ENCODE results near the gene PAQR9. TPM values are rescaled to one million over a fixed set of nuclear protein-coding genes. Genes with fewer than 3 reads are reported as not detected.

PAQR9 gene
- total RNA-seq, 1 donor from 2014 or later, result not detected

- ATAC-seq, result peak; percentile 47
Measured at GRCh38 chr3:142947799-142948575, 15.5 kb downstream of the PAQR9 start.

GRCh38 chr3:142947352-142947751, 16.1 kb downstream of the PAQR9 start:
- ATAC-seq, result peak; percentile 23

- ATAC-seq, result no peak
Measured at GRCh38 chr3:142946861-142947260, 16.6 kb downstream of the PAQR9 start.

GRCh38 chr3:142945023-142945422, 18.5 kb downstream of the PAQR9 start:
- ATAC-seq, result no peak

- no peak for ATAC-seq
Measured at GRCh38 chr3:142944342-142944741, 19.1 kb downstream of the PAQR9 start.

- peak; percentile 65 for ATAC-seq
Measured at GRCh38 chr3:142943870-142944269, 19.6 kb downstream of the PAQR9 start.

- no peak for ATAC-seq
Measured at GRCh38 chr3:142943349-142943748, 20.1 kb downstream of the PAQR9 start.

- ATAC-seq, result no peak
Measured at GRCh38 chr3:142941373-142942123, 21.9 kb downstream of the PAQR9 start.

GRCh38 chr3:142940472-142940871, 23.0 kb downstream of the PAQR9 start:
- no peak for ATAC-seq

GRCh38 chr3:142940000-142940399, 23.5 kb downstream of the PAQR9 start:
- ATAC-seq, result no peak

- ATAC-seq, result no peak
Measured at GRCh38 chr3:142935963-142936362, 27.5 kb downstream of the PAQR9 start.

- no peak for ATAC-seq
Measured at GRCh38 chr3:142934887-142935269, 28.6 kb downstream of the PAQR9 start.

- no peak for ATAC-seq
Measured at GRCh38 chr3:142934128-142934886, 29.2 kb downstream of the PAQR9 start.

GRCh38 chr3:142931222-142931621, 32.3 kb downstream of the PAQR9 start:
- peak; percentile 39 for ATAC-seq

GRCh38 chr3:142930463-142930862, 33.0 kb downstream of the PAQR9 start:
- ATAC-seq, result no peak

- no peak for ATAC-seq
Measured at GRCh38 chr3:142929890-142930289, 33.6 kb downstream of the PAQR9 start.

GRCh38 chr3:142929109-142929508, 34.4 kb downstream of the PAQR9 start:
- ATAC-seq, result peak; percentile 79

- no peak for ATAC-seq
Measured at GRCh38 chr3:142926368-142926944, 37.0 kb downstream of the PAQR9 start.

GRCh38 chr3:142925140-142925539, 38.3 kb downstream of the PAQR9 start:
- peak; percentile 31 for ATAC-seq

- ATAC-seq, result no peak
Measured at GRCh38 chr3:142923694-142924093, 39.8 kb downstream of the PAQR9 start.

GRCh38 chr3:142916605-142917004, 46.9 kb downstream of the PAQR9 start:
- peak; percentile 41 for ATAC-seq

- ATAC-seq, result no peak
Measured at GRCh38 chr3:142915636-142916035, 47.8 kb downstream of the PAQR9 start.

GRCh38 chr3:142914286-142914811, 49.1 kb downstream of the PAQR9 start:
- ATAC-seq, result no peak

Measured in esophagus mucosa (tissue), 1 donor.